ENCODE data around the gene ABLIM1.

DNA sequence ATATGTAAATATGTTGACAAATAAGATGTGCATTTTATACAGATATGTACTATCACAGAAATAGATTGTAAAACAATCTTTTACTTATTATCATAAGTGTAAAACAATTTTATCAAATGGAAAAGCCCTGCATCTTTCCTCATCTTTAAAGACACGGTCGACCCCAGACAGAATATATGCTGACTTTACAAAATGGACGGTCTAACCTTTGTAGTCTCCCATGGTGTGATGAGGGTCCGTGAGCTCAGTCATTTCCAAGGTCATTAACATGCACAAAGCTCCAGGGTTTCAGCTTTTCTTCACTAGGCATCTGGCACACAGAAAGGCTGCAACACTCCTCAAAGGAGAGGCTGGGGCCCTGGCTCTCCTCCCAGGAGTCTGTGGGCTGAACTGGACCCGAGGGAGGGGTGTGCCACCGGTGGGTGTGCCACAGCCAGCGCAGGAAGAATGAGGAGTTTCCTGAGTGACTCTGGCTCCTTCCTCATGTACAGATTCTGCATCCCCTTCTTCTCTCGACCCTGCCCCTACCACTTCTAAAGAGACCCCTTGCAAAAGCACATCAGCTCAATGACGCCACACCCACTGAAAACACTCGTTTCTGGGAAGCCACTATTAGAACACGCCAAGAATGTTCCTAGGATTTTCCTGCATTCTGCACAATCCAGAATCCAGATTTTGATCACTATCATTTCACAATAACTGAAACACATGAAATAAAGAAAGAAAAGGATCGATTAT, 26.2 kb upstream of the ABLIM1 start:
- TF ChIP-seq CTCF (conservative IDR thresholded peaks at IDR 0.05 in 1 of 2, IDR thresholded peaks at IDR 0.05 in 1 of 2; ENCODE audit: low read depth in 1 of 2, low read length in 2 of 2) (no peak), EZH2 (IDR thresholded peaks at IDR 0.05; ENCODE audit: low read length, missing control alignments) (no peak)

Data from fibroblast of lung (primary cell).